Right lobe of liver (tissue), 6 donors: ENCODE measurements around the gene PNCK. TPM values are rescaled to one million over a fixed set of nuclear protein-coding genes. Genes with fewer than 3 reads are reported as not detected.

ENCODE experiments used
- ATAC-seq, 4 donors: fragments of 200-7000 bp; cut with Tn5 transposase; one replicate each; pipeline ENCODE4 v1.9.1; 2020; ENCODE audit warnings: mild to moderate bottlenecking in 4 of 4, moderate library complexity in 4 of 4
- DNase-seq, 3 donors: peaks; one replicate each; pipeline ENCODE4 v3.0.0-alpha.2; 2020
- H3K27ac ChIP-seq, 3 donors: fragments of 200-600 bp; one replicate each; pipeline ENCODE4 v1.8.0; 2022
- H3K27me3 ChIP-seq, 2 donors: fragments of 200-600 bp; one replicate each; pipeline ENCODE4 v1.8.0; 2022
- H3K36me3 ChIP-seq, 4 donors: fragments of 200-600 bp; sonication (generic) in 1 of 4; one replicate each; pipeline versions ENCODE4 v1.5.1 to v1.8.0; 2017 to 2022; ENCODE audit warnings: control low read depth in 1 of 4
- H3K4me1 ChIP-seq, 4 donors: fragments of 200-600 bp; sonication (generic) in 1 of 4; one replicate each; pipeline versions ENCODE4 v1.5.1 to v1.8.0; 2017 to 2022; ENCODE audit warnings: control low read depth in 1 of 4
- H3K4me3 ChIP-seq, 3 donors: fragments of 200-600 bp; one replicate each; pipeline ENCODE4 v1.8.0; 2022
- H3K9me3 ChIP-seq, 4 donors: fragments of 200-600 bp; sonication (generic) in 1 of 4; one replicate each; pipeline versions ENCODE4 v1.5.1 to v1.8.0; 2017 to 2022; ENCODE audit warnings: control low read depth in 1 of 4
- POLR2A ChIP-seq: fragments of 450-650 bp; IDR thresholded peaks from one replicate; pipeline ENCODE4 v1.6.1; 2017; ENCODE audit warnings: antibody characterized with exemption, mild to moderate bottlenecking
- WGBS: methylation state at CpG from one replicate; pipeline ENCODE4 v1.1.6; 2018; ENCODE audit warnings: low coverage, low lambda C conversion rate; ENCODE audit not compliant: insufficient coverage; ENCODE audit errors: missing lambda C conversion rate; 5-methylcytosine and 5-hydroxymethylcytosine counted together
- intact Hi-C, 2 donors: fragments of 100-400 bp; cut with DNase I; formaldehyde crosslinking; loops; one replicate each; pipeline versions ENCODE4 v1.11.2 to v1.14.1; 2022
- total RNA-seq, 6 experiments: library from RNA; depleted of rRNA in 2 of 6; stranded (reverse); fragments of >200 nt in 2 of 6; fragmentation: NEBNext Ultra II Directional in 3 of 6; extraction: Animal tissue kit (Norgen Biotek cat#: 25700) in 3 of 6; gene quantifications; one replicate each; pipeline versions ENCODE4 v1.1.0 to v1.2.4, GENCODE V29; 2016 to 2023
- TF ChIP-seq, protein P1 (sequence below), 4 donors: fragments of 200-600 bp in 3 of 4; fragments of 450-650 bp in 1 of 4; IDR thresholded peaks; one replicate each; pipeline versions ENCODE4 v1.5.1 to v1.8.0; 2016 to 2022; ENCODE audit warnings: antibody characterized with exemption in 4 of 4, mild to moderate bottlenecking in 2 of 4
- donor health status: DM: no; HTN: yes; CAD: no.
- donor health status: DM: no; HTN: no; CAD: no.
- donor health status: DM: no; HTN: no; CAD: no.
- donor health status: DM: no; HTN: yes; CAD: no.
- donor health status: DM: no; HTN: yes; CAD: no.

The PNCK gene
- total RNA-seq, 6 experiments from 2014 or later = 0.86 TPM; not detected in 5

DNA sequence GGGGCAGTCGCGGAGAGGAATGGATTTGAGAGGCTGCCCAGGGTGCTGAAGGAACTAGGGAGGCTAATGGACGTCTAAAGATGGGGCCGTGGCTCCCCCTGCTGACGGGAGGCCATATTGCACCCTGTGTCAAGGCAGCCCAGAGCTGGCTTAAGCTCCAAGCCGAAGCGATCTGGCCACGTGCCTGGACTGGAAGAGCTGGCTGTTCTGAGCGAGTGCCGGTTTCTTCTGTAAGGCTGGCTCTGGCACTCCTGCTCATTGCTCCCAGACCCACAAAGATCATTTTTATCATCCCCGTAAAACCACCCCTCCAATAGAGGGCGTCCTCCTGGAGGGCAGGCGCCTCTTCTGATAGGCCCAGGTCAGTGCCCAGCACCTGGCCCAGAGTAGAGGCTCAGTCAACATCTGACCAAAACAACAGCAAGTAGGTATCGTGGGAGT lies 5.6 kb downstream of the PNCK start:
- no peak overlapping the region for H3K27ac ChIP-seq
- intact Hi-C loops = loop anchor here in 1 of 2 donors (5.0 kb wide), 1 partner anchor 111 kb away; no protein-coding TSS in a partner anchor
- DNase-seq (peak; percentile 81 to 85 (median 84)), ATAC-seq (peak; percentile 86 to 96 (median 95))
- TF ChIP-seq, protein P1, sequence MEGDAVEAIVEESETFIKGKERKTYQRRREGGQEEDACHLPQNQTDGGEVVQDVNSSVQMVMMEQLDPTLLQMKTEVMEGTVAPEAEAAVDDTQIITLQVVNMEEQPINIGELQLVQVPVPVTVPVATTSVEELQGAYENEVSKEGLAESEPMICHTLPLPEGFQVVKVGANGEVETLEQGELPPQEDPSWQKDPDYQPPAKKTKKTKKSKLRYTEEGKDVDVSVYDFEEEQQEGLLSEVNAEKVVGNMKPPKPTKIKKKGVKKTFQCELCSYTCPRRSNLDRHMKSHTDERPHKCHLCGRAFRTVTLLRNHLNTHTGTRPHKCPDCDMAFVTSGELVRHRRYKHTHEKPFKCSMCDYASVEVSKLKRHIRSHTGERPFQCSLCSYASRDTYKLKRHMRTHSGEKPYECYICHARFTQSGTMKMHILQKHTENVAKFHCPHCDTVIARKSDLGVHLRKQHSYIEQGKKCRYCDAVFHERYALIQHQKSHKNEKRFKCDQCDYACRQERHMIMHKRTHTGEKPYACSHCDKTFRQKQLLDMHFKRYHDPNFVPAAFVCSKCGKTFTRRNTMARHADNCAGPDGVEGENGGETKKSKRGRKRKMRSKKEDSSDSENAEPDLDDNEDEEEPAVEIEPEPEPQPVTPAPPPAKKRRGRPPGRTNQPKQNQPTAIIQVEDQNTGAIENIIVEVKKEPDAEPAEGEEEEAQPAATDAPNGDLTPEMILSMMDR (IDR thresholded peaks at IDR 0.05) = peak; percentile 73 to 83 (median 77)
- no peak for TF ChIP-seq POLR2A
- no peak overlapping the region for H3K4me3 ChIP-seq
- H3K36me3 ChIP-seq = no peaks in the 10 kb centered on the region
- no peaks in the 10 kb centered on the region for H3K9me3 ChIP-seq
- 9% methylated on average over 4 of the region's 14 CpGs for WGBS
- H3K27me3 ChIP-seq = no peaks in the 10 kb centered on the region
- no peaks in the 10 kb centered on the region for H3K4me1 ChIP-seq

DNA sequence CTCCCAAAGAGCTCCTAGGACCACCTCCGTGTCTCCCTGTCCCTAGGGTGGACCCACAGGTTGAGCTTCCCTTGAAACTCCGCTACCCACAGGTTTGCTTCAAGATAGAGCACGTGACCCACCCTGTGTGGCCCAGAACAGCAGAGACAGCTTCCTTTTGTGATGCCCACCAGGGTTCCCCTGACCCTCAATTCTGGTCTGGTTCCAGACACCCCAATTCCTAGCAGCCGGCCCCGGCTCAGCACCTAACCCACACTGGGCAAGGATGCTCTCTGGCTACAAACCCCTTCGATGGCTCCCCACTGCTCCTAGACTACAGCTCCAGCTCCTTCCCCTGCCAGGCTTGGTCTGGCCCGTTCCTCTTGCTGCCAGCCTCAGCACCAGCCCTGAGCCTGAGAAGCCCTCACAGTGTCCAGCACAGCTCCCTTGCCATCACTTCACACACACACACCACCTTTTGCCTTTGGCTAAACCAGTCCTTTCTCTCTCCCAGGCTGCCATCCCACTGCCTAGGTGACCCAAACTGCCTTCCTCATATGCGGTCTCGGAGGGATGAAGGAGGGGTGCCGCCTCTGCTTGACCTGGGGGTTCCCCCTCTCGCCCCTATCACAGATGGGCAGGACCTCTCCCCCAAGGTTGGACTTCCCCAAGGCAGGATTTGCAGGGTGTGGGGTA lies 6.2 kb downstream of the PNCK start:
- intact Hi-C loops = loop anchor here in 1 of 2 donors (5.0 kb wide), 1 partner anchor 110 kb away; no protein-coding TSS in a partner anchor
- no peaks in the 10 kb centered on the region for H3K36me3 ChIP-seq
- TF ChIP-seq, protein P1 (IDR thresholded peaks at IDR 0.05) = no peak
- TF ChIP-seq POLR2A = no peak
- H3K4me3 ChIP-seq = no peak overlapping the region
- 57% methylated on average over 11 of the region's 11 CpGs for WGBS
- H3K9me3 ChIP-seq = no peaks in the 10 kb centered on the region
- H3K27ac ChIP-seq = no peak overlapping the region
- H3K27me3 ChIP-seq = no peaks in the 10 kb centered on the region
- DNase-seq (no peak), ATAC-seq (no peak)
- no peaks in the 10 kb centered on the region for H3K4me1 ChIP-seq

DNA sequence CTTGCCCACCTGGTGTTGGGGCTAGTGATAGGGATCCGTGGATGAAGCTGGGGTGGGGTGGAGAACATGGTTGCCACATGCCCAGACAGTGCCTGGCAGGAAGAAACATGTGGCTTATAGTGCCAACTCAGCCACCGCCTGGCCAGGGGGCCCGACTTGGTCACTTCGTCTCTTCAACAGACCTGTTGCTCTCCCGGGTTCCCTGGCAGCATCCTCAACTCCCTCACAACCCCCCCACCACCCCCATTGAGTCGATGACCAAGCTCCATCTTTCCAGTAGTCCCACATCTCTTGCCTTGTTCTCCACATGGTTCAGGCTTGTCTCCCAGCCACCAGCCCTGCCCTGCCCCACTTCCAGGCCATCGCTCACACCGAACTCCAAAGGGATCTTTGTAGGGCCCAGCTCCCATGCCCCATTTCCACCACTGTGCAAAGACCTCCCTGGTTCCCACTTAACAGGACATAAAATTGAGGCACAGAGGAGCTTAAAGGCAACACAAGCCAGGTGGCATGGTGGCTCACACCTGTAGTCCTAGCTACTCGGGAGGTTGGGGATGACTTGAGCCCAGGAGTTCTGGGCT lies 7.8 kb downstream of the PNCK start:
- intact Hi-C loops = loop anchor here in 1 of 2 donors (5.0 kb wide), 1 partner anchor 109 kb away; no protein-coding TSS in a partner anchor
- H3K27me3 ChIP-seq = no peaks in the 10 kb centered on the region
- 69% methylated on average over 8 of the region's 9 CpGs for WGBS
- H3K4me3 ChIP-seq = no peak overlapping the region
- no peaks in the 10 kb centered on the region for H3K4me1 ChIP-seq
- DNase-seq (no peak), ATAC-seq (no peak)
- TF ChIP-seq, protein P1 (IDR thresholded peaks at IDR 0.05) = no peak
- no peak for TF ChIP-seq POLR2A
- no peaks in the 10 kb centered on the region for H3K9me3 ChIP-seq
- H3K27ac ChIP-seq = no peak overlapping the region
- H3K36me3 ChIP-seq = no peaks in the 10 kb centered on the region

DNA sequence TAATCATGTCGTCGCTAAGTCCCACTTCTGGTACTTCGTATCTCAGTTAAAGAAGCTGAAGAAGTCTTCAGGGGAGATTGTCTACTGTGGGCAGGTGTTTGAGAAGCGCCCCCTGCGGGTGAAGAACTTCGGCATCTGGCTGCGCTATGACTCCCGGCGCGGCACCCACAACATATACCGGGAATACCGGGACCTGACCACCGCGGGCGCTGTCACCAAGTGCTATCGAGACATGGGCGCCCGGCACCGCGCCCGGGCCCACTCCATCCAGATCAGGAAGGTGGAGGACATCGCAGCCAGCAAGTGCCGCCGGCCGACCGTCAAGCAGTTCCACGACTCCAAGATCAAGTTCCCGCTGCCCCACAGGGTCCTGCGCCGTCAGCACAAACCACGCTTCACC lies 11.3 kb downstream of the PNCK start:
- Histone ChIP-seq H3K36me3 (no peaks in the 10 kb centered on the region), H3K4me3 (no peak overlapping the region), H3K4me1 (no peaks in the 10 kb centered on the region), H3K27me3 (no peaks in the 10 kb centered on the region), H3K27ac (no peak overlapping the region), H3K9me3 (no peaks in the 10 kb centered on the region)
- intact Hi-C loops = no loop called here
- TF ChIP-seq, protein P1 (IDR thresholded peaks at IDR 0.05) = peak; percentile 23 to 39 (median 32)
- no peak for TF ChIP-seq POLR2A
- DNase-seq (peak in 2 of 3 donors; percentile 56 to 61), ATAC-seq (peak in 1 of 4 donors; percentile 24)
- WGBS = 29% methylated on average over 10 of the region's 31 CpGs
